ENCODE measurements around the gene SLC30A3.

The SLC30A3 gene

GRCh38 chr2:27288610-27289009 lies 25.8 kb upstream of the SLC30A3 start:
- no peak for DNase-seq (ENCODE audit: low spot score)
- in situ Hi-C loops (cut with MboI; ENCODE audit: low sequenced_read_pairs, unreplicated experiment): loop anchor here (10.0 to 25.0 kb wide), 2 partner anchors 184 to 326 kb away; partner anchors contain the start of gene MAPRE3
- no peak for TF ChIP-seq CTCF (IDR thresholded peaks at IDR 0.05; ENCODE audit: borderline replicate concordance, control extremely low read depth, extremely low read depth, insufficient read depth, missing control alignments)

GRCh38 chr2:27285481-27285880 lies 22.6 kb upstream of the SLC30A3 start:
- no peak for DNase-seq (ENCODE audit: low spot score)
- TF ChIP-seq CTCF (IDR thresholded peaks at IDR 0.05; ENCODE audit: borderline replicate concordance, control extremely low read depth, extremely low read depth, insufficient read depth, missing control alignments): no peak
- in situ Hi-C loops (cut with MboI; ENCODE audit: low sequenced_read_pairs, unreplicated experiment): loop anchor here (10.0 to 25.0 kb wide), 2 partner anchors 181 to 323 kb away; partner anchors contain the start of gene MAPRE3

GRCh38 chr2:27284996-27285395 lies 22.1 kb upstream of the SLC30A3 start:
- no peak for TF ChIP-seq CTCF (IDR thresholded peaks at IDR 0.05; ENCODE audit: borderline replicate concordance, control extremely low read depth, extremely low read depth, insufficient read depth, missing control alignments)
- no peak for DNase-seq (ENCODE audit: low spot score)
- in situ Hi-C loops (cut with MboI; ENCODE audit: low sequenced_read_pairs, unreplicated experiment): loop anchor here (10.0 to 25.0 kb wide), 2 partner anchors 180 to 323 kb away; partner anchors contain the start of gene MAPRE3

GRCh38 chr2:27282892-27283291 lies 20.0 kb upstream of the SLC30A3 start:
- TF ChIP-seq CTCF (IDR thresholded peaks at IDR 0.05; ENCODE audit: borderline replicate concordance, control extremely low read depth, extremely low read depth, insufficient read depth, missing control alignments): no peak
- DNase-seq (ENCODE audit: low spot score): no peak
- in situ Hi-C loops (cut with MboI; ENCODE audit: low sequenced_read_pairs, unreplicated experiment): loop anchor here (10.0 to 25.0 kb wide), 2 partner anchors 178 to 321 kb away; partner anchors contain the start of gene MAPRE3

GRCh38 chr2:27281855-27282559 lies 19.2 kb upstream of the SLC30A3 start, which contains the start of gene TRIM54:
TRIM54 (plus strand) TSS chr2:27282429; CDS start chr2:27282732, 303 bp downstream.
- no peak for DNase-seq (ENCODE audit: low spot score)

GRCh38 chr2:27281442-27281841 lies 18.6 kb upstream of the SLC30A3 start:
- DNase-seq (ENCODE audit: low spot score): no peak
- in situ Hi-C loops (cut with MboI; ENCODE audit: low sequenced_read_pairs, unreplicated experiment): loop anchor here (10.0 to 25.0 kb wide), 2 partner anchors 177 to 319 kb away; partner anchors contain the start of gene MAPRE3
- no peak for TF ChIP-seq CTCF (IDR thresholded peaks at IDR 0.05; ENCODE audit: borderline replicate concordance, control extremely low read depth, extremely low read depth, insufficient read depth, missing control alignments)

More at GRCh38 chr2:27281855-27282559, 19.2 kb upstream of the SLC30A3 start, which contains the start of gene TRIM54:
- TF ChIP-seq CTCF (IDR thresholded peaks at IDR 0.05; ENCODE audit: borderline replicate concordance, control extremely low read depth, extremely low read depth, insufficient read depth, missing control alignments): no peak
- in situ Hi-C loops (cut with MboI; ENCODE audit: low sequenced_read_pairs, unreplicated experiment): loop anchor here (10.0 to 25.0 kb wide), 2 partner anchors 177 to 320 kb away; partner anchors contain the start of gene MAPRE3
